ENCODE data around the gene NAB1. TPM values are rescaled to one million over a fixed set of nuclear protein-coding genes. Genes with fewer than 3 reads are reported as not detected.

The NAB1 gene
- total RNA-seq, 1 donor from 2014 or later = 37.4 TPM

DNA sequence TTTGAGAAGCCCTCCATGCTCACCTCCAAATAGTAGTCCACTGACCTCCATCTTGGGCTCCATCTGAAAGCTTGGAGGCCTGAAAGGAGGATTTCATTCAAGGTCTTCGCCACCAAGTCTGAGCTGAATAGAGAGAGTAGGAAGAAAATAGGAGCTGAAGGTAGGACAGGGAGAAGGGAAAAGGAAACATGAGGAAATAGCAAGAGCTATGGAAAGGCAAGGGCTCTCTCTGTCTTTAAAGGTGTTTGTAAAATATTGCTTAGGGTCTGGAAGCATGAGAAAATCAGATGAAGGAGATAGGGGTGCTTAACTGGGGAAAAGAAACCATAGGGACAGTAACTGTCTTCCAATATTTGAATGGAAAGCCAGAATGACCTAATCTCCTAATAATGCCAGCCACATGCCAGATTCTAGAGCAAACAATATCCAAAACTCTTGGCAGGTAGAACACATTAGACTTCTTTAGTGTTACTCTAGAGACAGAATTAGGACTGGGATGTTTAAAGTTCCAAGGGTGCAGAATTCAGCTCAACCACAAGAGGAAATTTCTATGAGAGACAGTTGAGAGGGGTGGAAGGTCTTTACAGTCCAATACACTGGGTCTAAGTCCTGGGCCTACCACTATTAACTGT is 67.4 kb downstream of the NAB1 start:
- no peak for DNase-seq (ENCODE audit: low read depth)

- DNase-seq (ENCODE audit: low read depth) = no peak
These were observed 68.4 kb downstream of the NAB1 start for GRCh38 chr2:190717306-190717705.

DNA sequence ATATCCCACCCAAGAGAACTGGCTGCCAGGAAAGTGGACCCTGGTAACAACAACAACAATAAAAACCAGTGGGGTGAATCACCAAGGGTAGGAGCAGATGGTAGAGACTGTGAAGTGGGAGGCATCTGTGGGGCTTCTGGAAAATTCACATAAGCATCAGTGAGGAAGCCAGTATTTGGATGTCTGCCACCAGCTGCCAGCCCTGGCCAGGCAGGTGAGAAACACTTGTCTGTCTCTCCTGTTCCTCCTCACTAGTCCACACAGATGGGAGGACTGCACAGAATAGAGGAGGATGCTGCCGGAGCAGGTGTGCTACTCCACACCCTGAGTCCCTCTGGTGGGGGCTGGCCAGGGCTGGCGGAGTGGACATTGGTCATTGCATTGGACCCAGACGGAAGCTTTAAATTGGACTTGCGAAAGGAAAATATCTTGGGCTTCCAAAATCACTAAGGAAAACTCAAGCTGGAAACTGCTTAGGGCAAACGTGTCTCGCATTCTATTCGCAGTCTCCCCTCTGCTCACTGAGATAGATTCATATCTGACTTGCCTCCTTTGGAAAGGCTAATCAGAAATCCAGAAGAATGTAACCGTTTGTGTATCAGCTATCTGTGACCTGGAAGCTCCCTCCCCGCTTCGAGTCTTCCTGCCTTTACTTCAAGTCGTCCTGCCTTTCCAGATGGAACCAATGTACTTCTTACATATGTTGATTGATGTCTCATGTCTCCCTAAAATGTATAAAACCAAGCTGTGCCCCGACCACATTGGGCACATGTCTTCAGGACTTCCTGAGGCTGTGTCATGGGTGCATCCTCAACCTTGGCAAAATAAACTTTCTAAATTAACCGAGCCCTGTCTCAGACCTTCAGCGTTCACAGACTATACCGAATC is 69.1 kb downstream of the NAB1 start:
- DNase-seq (ENCODE audit: low read depth) = peak; percentile 57

DNA sequence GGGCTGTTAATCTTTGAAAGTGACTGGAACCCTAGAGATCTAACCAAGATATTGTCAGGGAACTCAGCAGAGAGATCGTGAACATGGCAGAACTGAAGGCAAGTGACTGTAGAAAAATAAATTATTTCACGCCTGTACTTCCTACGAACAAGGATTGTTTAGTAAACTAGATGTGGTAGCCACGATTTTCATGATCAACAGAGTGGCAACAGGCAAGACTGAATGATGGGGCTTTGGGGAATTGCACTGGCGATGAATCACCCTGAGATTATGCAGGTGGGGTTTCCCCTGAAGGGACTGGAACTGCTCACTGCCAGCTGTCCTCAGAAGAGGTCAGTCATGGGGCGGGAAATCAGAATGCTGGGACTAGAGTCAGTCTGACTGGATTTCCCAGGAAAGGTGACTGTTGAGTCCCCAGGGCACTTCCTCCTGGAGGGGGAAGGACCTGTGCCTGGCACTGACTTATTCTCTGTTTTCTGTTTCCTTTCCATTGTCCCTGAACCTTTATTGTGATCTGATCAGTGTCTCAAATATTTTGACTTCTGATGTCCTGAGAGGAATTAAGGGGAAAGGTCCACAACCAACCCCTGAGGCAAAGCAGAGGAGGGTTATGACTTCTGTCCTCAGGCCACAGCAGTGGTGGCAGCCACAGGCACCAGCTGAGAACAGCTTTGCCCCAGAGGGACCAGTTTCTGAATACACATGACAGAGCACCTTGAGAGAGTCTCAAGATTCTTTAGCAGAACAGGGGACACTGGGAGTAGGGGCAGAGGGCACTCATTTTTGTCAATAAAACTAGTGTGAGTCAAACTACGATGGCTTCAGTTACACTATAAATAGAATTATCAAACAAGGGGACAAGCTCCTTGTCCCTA is 70.0 kb downstream of the NAB1 start:
- peak; percentile 98 for DNase-seq (ENCODE audit: low read depth)

DNA sequence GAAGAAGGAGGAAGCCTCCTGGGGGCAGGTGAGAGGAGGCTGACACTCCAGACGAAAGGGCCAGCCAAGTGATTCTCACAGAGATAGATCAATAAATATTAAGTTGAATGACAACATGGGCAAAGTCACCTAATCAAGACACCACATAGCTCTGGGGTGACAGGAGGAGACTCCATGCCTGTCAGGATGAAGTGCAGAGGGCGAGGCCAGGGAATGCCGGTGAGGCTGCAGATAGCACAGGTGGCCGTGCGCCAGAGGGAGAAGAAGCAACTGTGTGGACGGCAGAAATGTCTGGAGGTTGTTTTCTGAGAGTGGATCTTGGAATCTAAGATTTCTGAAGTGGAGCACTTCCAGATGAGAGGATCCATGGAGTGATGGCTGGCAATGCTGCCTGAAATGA is 71.4 kb downstream of the NAB1 start:
- no peak for DNase-seq (ENCODE audit: low read depth)

GRCh38 chr2:190720691-190721090 is 71.8 kb downstream of the NAB1 start:
- no peak for DNase-seq (ENCODE audit: low read depth)

- DNase-seq (ENCODE audit: low read depth) = peak; percentile 42
These were observed 73.3 kb downstream of the NAB1 start for GRCh38 chr2:190722061-190722759.

GRCh38 chr2:190722835-190723234 is 74.0 kb downstream of the NAB1 start:
- no peak for DNase-seq (ENCODE audit: low read depth)

- DNase-seq (ENCODE audit: low read depth) = no peak
These were observed 74.7 kb downstream of the NAB1 start for GRCh38 chr2:190723397-190724090.

DNA sequence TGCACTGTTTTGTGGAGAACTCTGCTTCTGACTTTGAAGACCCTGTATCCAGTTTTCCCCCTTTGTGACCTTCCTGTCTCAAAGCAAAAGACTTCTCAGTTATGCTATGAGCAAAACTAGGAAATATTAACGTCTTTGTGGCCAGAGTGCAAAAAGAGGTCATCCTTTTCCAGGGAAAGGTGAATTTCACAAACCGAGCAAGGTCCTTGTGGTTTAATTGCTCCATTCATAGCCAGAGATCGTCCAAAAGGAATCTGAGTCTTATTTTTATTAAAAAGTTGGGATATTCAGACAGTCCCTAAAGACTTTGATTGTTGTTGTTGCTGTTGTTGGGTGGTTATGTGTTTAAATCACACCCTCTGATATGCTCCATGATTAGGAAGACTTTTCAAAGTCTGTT is 77.4 kb downstream of the NAB1 start:
- DNase-seq (ENCODE audit: low read depth) = peak; percentile 41

GRCh38 chr2:190736355-190736754 is 87.5 kb downstream of the NAB1 start:
- DNase-seq (ENCODE audit: low read depth) = no peak

- DNase-seq (ENCODE audit: low read depth) = no peak
These were observed 91.6 kb downstream of the NAB1 start for GRCh38 chr2:190740449-190740848.

Other genes with a start within 250 kb of the NAB1 start
- gene MFSD6, start 240.7 kb upstream of the NAB1 start, total RNA-seq = 30.2 and 32.3 TPM in 2 replicates
- 7.9 and 15.8 TPM in 2 replicates for gene NEMP2, start 114.4 kb upstream of the NAB1 start, total RNA-seq
- 1,218 and 1,910 TPM in 2 replicates for gene GLS, start 231.7 kb downstream of the NAB1 start, total RNA-seq

All from renal cortical epithelial cell (primary cell).